ENCODE results near the gene CITED2. TPM values are rescaled to one million over a fixed set of nuclear protein-coding genes. Genes with fewer than 3 reads are reported as not detected.

CITED2 gene
- total RNA-seq, 2 donors from 2014 or later, result 113 to 119 TPM

- no peaks in the 10 kb centered on the region for H3K27me3 ChIP-seq
- H3K9me3 ChIP-seq, result no peaks in the 10 kb centered on the region
- intact Hi-C loops (cut with DNase I), result no loop called here
- no peaks in the 10 kb centered on the region for H3K4me1 ChIP-seq
- TF ChIP-seq, protein P1, sequence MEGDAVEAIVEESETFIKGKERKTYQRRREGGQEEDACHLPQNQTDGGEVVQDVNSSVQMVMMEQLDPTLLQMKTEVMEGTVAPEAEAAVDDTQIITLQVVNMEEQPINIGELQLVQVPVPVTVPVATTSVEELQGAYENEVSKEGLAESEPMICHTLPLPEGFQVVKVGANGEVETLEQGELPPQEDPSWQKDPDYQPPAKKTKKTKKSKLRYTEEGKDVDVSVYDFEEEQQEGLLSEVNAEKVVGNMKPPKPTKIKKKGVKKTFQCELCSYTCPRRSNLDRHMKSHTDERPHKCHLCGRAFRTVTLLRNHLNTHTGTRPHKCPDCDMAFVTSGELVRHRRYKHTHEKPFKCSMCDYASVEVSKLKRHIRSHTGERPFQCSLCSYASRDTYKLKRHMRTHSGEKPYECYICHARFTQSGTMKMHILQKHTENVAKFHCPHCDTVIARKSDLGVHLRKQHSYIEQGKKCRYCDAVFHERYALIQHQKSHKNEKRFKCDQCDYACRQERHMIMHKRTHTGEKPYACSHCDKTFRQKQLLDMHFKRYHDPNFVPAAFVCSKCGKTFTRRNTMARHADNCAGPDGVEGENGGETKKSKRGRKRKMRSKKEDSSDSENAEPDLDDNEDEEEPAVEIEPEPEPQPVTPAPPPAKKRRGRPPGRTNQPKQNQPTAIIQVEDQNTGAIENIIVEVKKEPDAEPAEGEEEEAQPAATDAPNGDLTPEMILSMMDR (IDR thresholded peaks at IDR 0.05), result no peak
- no peak overlapping the region for H3K4me3 ChIP-seq
- no peak for DNase-seq
- no peak overlapping the region for H3K9ac ChIP-seq (ENCODE audit: low read depth in 2 of 2, low read length in 2 of 2)
- no peak overlapping the region for H3K27ac ChIP-seq
- H3K36me3 ChIP-seq, result no peaks in the 10 kb centered on the region
Measured at GRCh38 chr6:139381216-139381865, 6.9 kb upstream of the CITED2 start.

GRCh38 chr6:139380611-139381010 is 6.2 kb upstream of the CITED2 start:
- no peak for DNase-seq
- TF ChIP-seq, protein P1 (IDR thresholded peaks at IDR 0.05), result no peak

GRCh38 chr6:139380168-139380567 is 5.7 kb upstream of the CITED2 start:
- H3K27ac ChIP-seq, result no peak overlapping the region
- no peaks in the 10 kb centered on the region for H3K4me1 ChIP-seq
- H3K9ac ChIP-seq (ENCODE audit: low read depth in 2 of 2, low read length in 2 of 2), result no peak overlapping the region
- H3K9me3 ChIP-seq, result no peaks in the 10 kb centered on the region
- H3K27me3 ChIP-seq, result no peaks in the 10 kb centered on the region
- H3K36me3 ChIP-seq, result no peaks in the 10 kb centered on the region
- no peak overlapping the region for H3K4me3 ChIP-seq
- DNase-seq, result no peak
- TF ChIP-seq, protein P1 (IDR thresholded peaks at IDR 0.05), result no peak
- intact Hi-C loops (cut with DNase I), result no loop called here

More at GRCh38 chr6:139380611-139381010, 6.2 kb upstream of the CITED2 start:
- Histone ChIP-seq H3K4me1 (no peaks in the 10 kb centered on the region), H3K27ac (no peak overlapping the region), H3K36me3 (no peaks in the 10 kb centered on the region), H3K27me3 (no peaks in the 10 kb centered on the region), H3K9me3 (no peaks in the 10 kb centered on the region), H3K9ac (ENCODE audit: low read depth in 2 of 2, low read length in 2 of 2) (no peak overlapping the region), H3K4me3 (no peak overlapping the region)
- intact Hi-C loops (cut with DNase I), result no loop called here

GRCh38 chr6:139378882-139379341 is 4.5 kb upstream of the CITED2 start:
- Histone ChIP-seq H3K9ac (ENCODE audit: low read depth in 2 of 2, low read length in 2 of 2) (no peak overlapping the region), H3K36me3 (no peaks in the 10 kb centered on the region), H3K4me3 (no peak overlapping the region), H3K9me3 (no peaks in the 10 kb centered on the region), H3K27ac (no peak overlapping the region), H3K4me1 (no peaks in the 10 kb centered on the region), H3K27me3 (no peaks in the 10 kb centered on the region)
- intact Hi-C loops (cut with DNase I), result loop anchor here (5.0 to 10.0 kb wide), 3 partner anchors 153 to 1066 kb away; no protein-coding TSS in a partner anchor
- no peak for DNase-seq
- TF ChIP-seq, protein P1 (IDR thresholded peaks at IDR 0.05), result no peak

- TF ChIP-seq, protein P1 (IDR thresholded peaks at IDR 0.05), result no peak
- no peaks in the 10 kb centered on the region for H3K27me3 ChIP-seq
- no peaks in the 10 kb centered on the region for H3K36me3 ChIP-seq
- no peak overlapping the region for H3K4me3 ChIP-seq
- no peak overlapping the region for H3K9ac ChIP-seq (ENCODE audit: low read depth in 2 of 2, low read length in 2 of 2)
- H3K27ac ChIP-seq, result no peak overlapping the region
- H3K4me1 ChIP-seq, result no peaks in the 10 kb centered on the region
- intact Hi-C loops (cut with DNase I), result loop anchor here (5.0 to 10.0 kb wide), 3 partner anchors 154 to 1067 kb away; no protein-coding TSS in a partner anchor
- H3K9me3 ChIP-seq, result no peaks in the 10 kb centered on the region
- no peak for DNase-seq
Measured at GRCh38 chr6:139378226-139378625, 3.8 kb upstream of the CITED2 start.

Data from colonic mucosa (tissue), 4 donors.